Measurements from ENCODE around the gene DOCK9.

GRCh38 chr13:98825659-98826058 lies 152.2 kb downstream of the DOCK9 start:
- TF ChIP-seq CTCF (IDR thresholded peaks at IDR 0.05) (no peak), CBFB (CRISPR knock-in tag; IDR thresholded peaks at IDR 0.05; ENCODE audit: low read depth) (no peak), NFE2L1 (CRISPR knock-in tag; IDR thresholded peaks at IDR 0.05) (no peak), ELF4 (CRISPR knock-in tag; IDR thresholded peaks at IDR 0.05; ENCODE audit: low read depth) (no peak), SP1 (CRISPR knock-in tag; conservative IDR thresholded peaks at IDR 0.05) (no peak)

Measured in WTC11 (cell line).